ENCODE results near the gene ARHGAP18.

- TF ChIP-seq ZNF140 (tag by site-specific recombination; IDR thresholded peaks at IDR 0.05) (no peak), ZNF707 (tag by site-specific recombination; IDR thresholded peaks at IDR 0.05) (no peak), ZNF560 (tag by site-specific recombination; IDR thresholded peaks at IDR 0.05; ENCODE audit: borderline replicate concordance) (no peak), ZNF785 (tag by site-specific recombination; IDR thresholded peaks at IDR 0.05) (no peak), KLF17 (tag by site-specific recombination; IDR thresholded peaks at IDR 0.05) (no peak), ELK4 (IDR thresholded peaks at IDR 0.05; ENCODE audit: borderline replicate concordance, low read depth, low read length) (no peak), CTCF (tag by site-specific recombination; IDR thresholded peaks at IDR 0.05) (no peak), HOXA7 (CRISPR knock-in tag; IDR thresholded peaks at IDR 0.05; ENCODE audit: borderline replicate concordance) (no peak), ZNF366 (tag by site-specific recombination; conservative IDR thresholded peaks at IDR 0.05) (no peak), ZNF114 (tag by site-specific recombination; IDR thresholded peaks at IDR 0.05) (no peak), BCL11A (tag by site-specific recombination; IDR thresholded peaks at IDR 0.05; ENCODE audit: low read depth) (no peak)
Measured at GRCh38 chr6:129705212-129705611, 4.8 kb downstream of the ARHGAP18 start.
